PC-3 (cell line): Measurements from ENCODE around the gene KHDC1. TPM values are rescaled to one million over a fixed set of nuclear protein-coding genes. Genes with fewer than 3 reads are reported as not detected.

ENCODE experiments used
- ATAC-seq: fragments of 200-7000 bp; cut with Tn5 transposase; 2 replicates; pipeline ENCODE4 v1.9.1; 2020; ENCODE audit warnings: mild to moderate bottlenecking, moderate library complexity
- BruUV-seq: library from RNA; stranded (reverse); fragments of 400-500 nt; replicated peaks from 2 replicates; lab custom pipeline; 2021; lab: Mats Ljungman, UMichigan
- CTCF ChIA-PET: fragments of 300-600 bp; sonication (Branson Sonifier 250); formaldehyde crosslinking; loops from one replicate; lab custom pipeline; 2022; ENCODE audit warnings: antibody characterized with exemption; lab: Charles Lee
- POLR2A ChIA-PET: fragments of 300-600 bp; sonication (Branson Sonifier 250); formaldehyde crosslinking; loops from one replicate; lab custom pipeline; 2022; ENCODE audit warnings: antibody characterized with exemption; ENCODE audit not compliant: unreplicated experiment; lab: Charles Lee
- DNase-seq: peaks from one replicate; pipeline ENCODE4 v3.0.0-alpha.2; 2015
- H2AFZ ChIP-seq: fragments of 300-600 bp; sonication (generic); 2 replicates; pipeline ENCODE4 v1.6.0; 2016; ENCODE audit warnings: antibody characterized with exemption, low read length
- H3F3A ChIP-seq: fragments of 300-600 bp; sonication (generic); one replicate; pipeline ENCODE4 v1.6.0; 2017; ENCODE audit warnings: antibody characterized with exemption, low read length, control low read depth, mild to moderate bottlenecking; ENCODE audit not compliant: unreplicated experiment
- H3K27ac ChIP-seq: fragments of 300-600 bp; sonication (generic); 2 replicates; pipeline ENCODE4 v1.5.1; 2016; ENCODE audit warnings: mild to moderate bottlenecking, low read length
- H3K27me3 ChIP-seq: fragments of 300-600 bp; sonication (generic); 2 replicates; pipeline ENCODE4 v1.6.1; 2016; ENCODE audit warnings: low read length, mixed read lengths
- H3K36me3 ChIP-seq: fragments of 300-600 bp; sonication (generic); 2 replicates; pipeline ENCODE4 v1.6.1; 2016; ENCODE audit warnings: low read depth, mixed run types, low read length, mixed read lengths
- H3K4me1 ChIP-seq: fragments of 300-600 bp; sonication (generic); 2 replicates; pipeline ENCODE4 v1.5.1; 2016; ENCODE audit warnings: low read length; ENCODE audit not compliant: insufficient read depth
- H3K4me2 ChIP-seq: fragments of 300-600 bp; sonication (generic); 2 replicates; pipeline ENCODE4 v1.6.0; 2016; ENCODE audit warnings: low read length
- H3K4me3 ChIP-seq: fragments of 300-600 bp; sonication (generic); 2 replicates; pipeline ENCODE4 v1.5.1; 2016; ENCODE audit warnings: mild to moderate bottlenecking, low read length, mixed read lengths
- H3K79me2 ChIP-seq: fragments of 300-600 bp; sonication (generic); 2 replicates; pipeline ENCODE4 v1.6.1; 2017; ENCODE audit warnings: low read length, mixed read lengths
- H3K9ac ChIP-seq: fragments of 300-600 bp; sonication (generic); 2 replicates; pipeline ENCODE4 v1.6.0; 2016; ENCODE audit warnings: mild to moderate bottlenecking, low read length
- H3K9me2 ChIP-seq: fragments of 300-600 bp; sonication (generic); replicated peaks from 2 replicates; pipeline ENCODE4 v1.6.1; 2016; ENCODE audit warnings: mixed run types, low read length, mixed read lengths
- H3K9me3 ChIP-seq: fragments of 300-600 bp; sonication (generic); 2 replicates; pipeline ENCODE4 v1.6.1; 2016; ENCODE audit warnings: low read length, mixed read lengths
- H4K20me1 ChIP-seq: fragments of 300-600 bp; sonication (generic); 2 replicates; pipeline ENCODE4 v1.6.1; 2016; ENCODE audit warnings: low read length, mixed read lengths
- CTCF ChIP-seq: fragments of 300-600 bp; sonication (generic); conservative IDR thresholded peaks from 2 replicates; pipeline ENCODE4 v1.5.1; 2017; ENCODE audit warnings: antibody characterized with exemption, low read depth, mild to moderate bottlenecking, low read length
- EZH2 ChIP-seq: fragments of 300-600 bp; sonication (generic); IDR thresholded peaks from one replicate; pipeline ENCODE4 v1.6.1; 2017; ENCODE audit warnings: antibody characterized with exemption, mild to moderate bottlenecking, low read length; ENCODE audit not compliant: unreplicated experiment
- EZH2phosphoT487 ChIP-seq: fragments of 300-600 bp; sonication (generic); IDR thresholded peaks from 2 replicates; pipeline ENCODE4 v1.6.1; 2018; ENCODE audit warnings: mild to moderate bottlenecking, antibody characterized with exemption, low read length, borderline replicate concordance
- intact Hi-C: fragments of 100-400 bp; cut with micrococcal nuclease; formaldehyde crosslinking; loops from 2 replicates; pipeline ENCODE4 v1.9.0; 2023
- total RNA-seq: library from RNA; depleted of rRNA; stranded (reverse); fragments of >200 nt; gene quantifications from 2 replicates; pipeline ENCODE4 v1.2.3, GENCODE V29; 2014

Gene KHDC1
- total RNA-seq, 1 experiment from 2014 or later, result 7.9 TPM

- Histone ChIP-seq H3K9ac (no peak overlapping the region), H3K4me2 (0 out of 2 replicates have a peak overlapping the region, but pooled peaks have one; percentile 26), H3K36me3 (no peaks in the 10 kb centered on the region), H3K9me2 (no peaks in the 10 kb centered on the region), H3K9me3 (no peaks in the 10 kb centered on the region), H3K27me3 (no peaks in the 10 kb centered on the region), H3K27ac (peak overlapping the region; percentile 100), H3F3A (peaks cover 9% of the 10 kb centered on the region), H3K79me2 (no peaks in the 10 kb centered on the region), H2AFZ (no peak overlapping the region), H3K4me3 (no peak overlapping the region), H3K4me1 (peaks cover 51% of the 10 kb centered on the region), H4K20me1 (no peaks in the 10 kb centered on the region)
- TF ChIP-seq EZH2phosphoT487, result no peak
- no peak for TF ChIP-seq CTCF
- no peak for TF ChIP-seq EZH2
- ChIA-PET CTCF (no interaction called here), POLR2A (no interaction called here)
- intact Hi-C loops, result loop anchor here (5.0 kb wide), 1 partner anchor 150 kb away; no protein-coding TSS in a partner anchor
- peak; percentile 26 for ATAC-seq
- BruUV-seq, result no TSS peak
- peak; percentile 55 for DNase-seq
These were observed 31.0 kb downstream of the KHDC1 start for GRCh38 chr6:73231986-73232391.

GRCh38 chr6:73227606-73228255, 35.3 kb downstream of the KHDC1 start:
- ATAC-seq (no peak), DNase-seq (no peak)
- Histone ChIP-seq H3K9me3 (no peaks in the 10 kb centered on the region), H2AFZ (no peak overlapping the region), H3K4me3 (no peak overlapping the region), H3K9ac (no peak overlapping the region), H3K36me3 (no peaks in the 10 kb centered on the region), H3K27me3 (no peaks in the 10 kb centered on the region), H3K4me2 (no peak overlapping the region), H3K9me2 (no peaks in the 10 kb centered on the region), H3K79me2 (no peaks in the 10 kb centered on the region), H3K4me1 (peaks cover 17% of the 10 kb centered on the region), H3K27ac (no peak overlapping the region), H3F3A (no peaks in the 10 kb centered on the region), H4K20me1 (no peaks in the 10 kb centered on the region)
- TF ChIP-seq EZH2phosphoT487, result no peak
- no peak for TF ChIP-seq CTCF
- no peak for TF ChIP-seq EZH2
- BruUV-seq, result no TSS peak
- ChIA-PET CTCF (no interaction called here), POLR2A (no interaction called here)
- intact Hi-C loops, result no loop called here

- ATAC-seq (no peak), DNase-seq (no peak)
- Histone ChIP-seq H3K4me3 (no peak within 1 kb of the TSS), H3K9ac (no peak within 1 kb of the TSS), H3K4me2 (no peak within 1 kb of the TSS), H3K79me2 (no peaks in the 10 kb centered on the region), H3K36me3 (no peaks in the 10 kb centered on the region), H3F3A (no peaks in the 10 kb centered on the region), H2AFZ (no peak within 1 kb of the TSS), H3K9me2 (no peaks in the 10 kb centered on the region), H3K27ac (no peak within 1 kb of the TSS), H4K20me1 (no peaks in the 10 kb centered on the region), H3K9me3 (no peaks in the 10 kb centered on the region), H3K27me3 (no peaks in the 10 kb centered on the region), H3K4me1 (0 out of 2 replicates have a peak, but pooled peaks cover 3% of the 10 kb centered on the region)
- BruUV-seq, result no TSS peak
- TF ChIP-seq EZH2phosphoT487 (no peak), CTCF (no peak), EZH2 (no peak)
- intact Hi-C loops, result no loop called here
- CTCF ChIA-PET, result no interaction called here
- POLR2A ChIA-PET, result no interaction called here
These were observed 37.6 kb downstream of the KHDC1 start, which contains the start of gene KHDC1L for GRCh38 chr6:73225396-73225795. Gene KHDC1L, minus strand, starts transcription at chr6:73225496. Its CDS starts 88 bp downstream, at chr6:73225408.
